Measurements from ENCODE around the gene MORN1.

DNA sequence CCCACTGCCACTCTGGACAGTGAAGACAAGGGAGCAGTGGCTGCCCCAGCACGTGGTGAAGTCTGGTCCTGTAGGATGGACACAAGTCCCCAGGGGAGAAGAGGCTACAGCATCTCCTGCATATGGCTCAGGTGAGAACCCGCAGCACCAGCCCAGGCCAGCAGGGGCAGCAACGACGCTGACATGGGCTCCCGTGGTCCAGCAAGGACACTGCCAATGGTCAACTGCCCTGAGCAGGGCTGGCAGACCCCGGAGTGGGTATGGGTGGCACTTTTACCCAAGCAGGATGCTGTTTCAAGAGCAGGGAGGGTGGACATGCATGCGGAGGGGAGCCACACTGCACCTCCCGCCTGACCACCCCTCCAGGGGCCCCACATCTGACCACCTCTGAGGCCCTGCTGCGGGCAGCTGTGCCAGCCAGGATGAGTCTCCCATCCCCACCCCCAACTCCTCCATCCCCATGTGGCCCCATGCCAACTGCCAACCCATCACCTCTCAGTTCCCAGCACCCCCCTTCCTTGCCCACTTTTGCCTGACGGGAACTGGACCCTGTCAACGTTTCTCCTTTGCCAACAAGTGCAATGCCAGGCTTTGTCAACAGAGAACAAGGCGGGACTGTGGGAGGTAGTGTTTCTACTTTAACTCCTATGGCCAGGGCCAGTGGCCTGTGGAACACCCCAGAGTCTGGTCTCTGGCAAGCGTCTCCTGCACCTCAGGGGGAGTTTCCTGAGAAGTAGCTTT lies 8.6 kb downstream of the MORN1 start:
- TF ChIP-seq, protein P1, sequence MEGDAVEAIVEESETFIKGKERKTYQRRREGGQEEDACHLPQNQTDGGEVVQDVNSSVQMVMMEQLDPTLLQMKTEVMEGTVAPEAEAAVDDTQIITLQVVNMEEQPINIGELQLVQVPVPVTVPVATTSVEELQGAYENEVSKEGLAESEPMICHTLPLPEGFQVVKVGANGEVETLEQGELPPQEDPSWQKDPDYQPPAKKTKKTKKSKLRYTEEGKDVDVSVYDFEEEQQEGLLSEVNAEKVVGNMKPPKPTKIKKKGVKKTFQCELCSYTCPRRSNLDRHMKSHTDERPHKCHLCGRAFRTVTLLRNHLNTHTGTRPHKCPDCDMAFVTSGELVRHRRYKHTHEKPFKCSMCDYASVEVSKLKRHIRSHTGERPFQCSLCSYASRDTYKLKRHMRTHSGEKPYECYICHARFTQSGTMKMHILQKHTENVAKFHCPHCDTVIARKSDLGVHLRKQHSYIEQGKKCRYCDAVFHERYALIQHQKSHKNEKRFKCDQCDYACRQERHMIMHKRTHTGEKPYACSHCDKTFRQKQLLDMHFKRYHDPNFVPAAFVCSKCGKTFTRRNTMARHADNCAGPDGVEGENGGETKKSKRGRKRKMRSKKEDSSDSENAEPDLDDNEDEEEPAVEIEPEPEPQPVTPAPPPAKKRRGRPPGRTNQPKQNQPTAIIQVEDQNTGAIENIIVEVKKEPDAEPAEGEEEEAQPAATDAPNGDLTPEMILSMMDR (IDR thresholded peaks at IDR 0.05; ENCODE audit: low read depth, low read length, missing input control): peak; percentile 55
- TF ChIP-seq RAD21 (IDR thresholded peaks at IDR 0.05) (peak in 1 of 2 donors; percentile 62), ATF3 (IDR thresholded peaks at IDR 0.05) (no peak)

All from liver (tissue), 3 donors.